Caco-2 (cell line): ENCODE results near the gene DMBT1. TPM values are rescaled to one million over a fixed set of nuclear protein-coding genes. Genes with fewer than 3 reads are reported as not detected.
"Not testable (repeated sequence)": the region's sequence is repeated elsewhere in the genome, so short reads cannot be mapped to it uniquely, and the experiment has no call there.

Experiments
- BruUV-seq: library from RNA; stranded (reverse); fragments of 400-500 nt; replicated peaks from 2 replicates; lab custom pipeline; 2021; lab: Mats Ljungman, UMichigan
- CTCF ChIA-PET: fragments of 300-600 bp; sonication (Branson Sonifier 250); formaldehyde crosslinking; loops from one replicate; lab custom pipeline; 2022; ENCODE audit warnings: antibody characterized with exemption; lab: Charles Lee
- POLR2A ChIA-PET: fragments of 300-600 bp; sonication (Branson Sonifier 250); formaldehyde crosslinking; loops from one replicate; lab custom pipeline; 2022; ENCODE audit warnings: antibody characterized with exemption; lab: Charles Lee
- DNase-seq, 2 experiments: peaks; one replicate each; pipeline versions ENCODE4 v3.0.0 to v3.0.0-alpha.2; 2020 to 2022
- H3K27me3 ChIP-seq: replicated peaks from 2 replicates; pipeline ENCODE4 v1.6.0; 2011; ENCODE audit warnings: low read length; ENCODE audit not compliant: control insufficient read depth, insufficient read depth
- H3K36me3 ChIP-seq: 2 replicates; pipeline ENCODE4 v1.5.1; 2011; ENCODE audit warnings: low read length; ENCODE audit not compliant: control insufficient read depth, insufficient read depth
- H3K4me1 ChIP-seq: fragments of 250-450 bp; sonication (Bioruptor Pico); 2 replicates; pipeline ENCODE4 v1.5.1; 2020; ENCODE audit warnings: mild to moderate bottlenecking
- H3K4me3 ChIP-seq: 2 replicates; pipeline ENCODE4 v1.5.1; 2011; ENCODE audit warnings: low read depth, mild to moderate bottlenecking, control low read depth, low read length
- H3K9me3 ChIP-seq: fragments of 250-450 bp; sonication (Bioruptor Pico); 2 replicates; pipeline ENCODE4 v1.5.1; 2020; ENCODE audit warnings: mild to moderate bottlenecking, moderate library complexity
- H3K27ac Mint-ChIP-seq: one replicate; pipeline ENCODE4 v1.8.0; 2022; ENCODE audit warnings: mixed read lengths; ENCODE audit not compliant: unreplicated experiment
- H3K27me3 Mint-ChIP-seq: one replicate; pipeline ENCODE4 v1.8.0; 2022; ENCODE audit warnings: mixed read lengths; ENCODE audit not compliant: insufficient read depth, unreplicated experiment
- H3K36me3 Mint-ChIP-seq: one replicate; pipeline ENCODE4 v1.8.0; 2022; ENCODE audit warnings: mild to moderate bottlenecking, mixed read lengths; ENCODE audit not compliant: insufficient read depth, unreplicated experiment
- H3K4me1 Mint-ChIP-seq: one replicate; pipeline ENCODE4 v1.8.0; 2022; ENCODE audit warnings: low read depth, mixed read lengths; ENCODE audit not compliant: unreplicated experiment
- H3K4me3 Mint-ChIP-seq: one replicate; pipeline ENCODE4 v1.8.0; 2022; ENCODE audit warnings: mild to moderate bottlenecking, moderate library complexity, mixed read lengths; ENCODE audit not compliant: unreplicated experiment
- H3K9me3 Mint-ChIP-seq: one replicate; pipeline ENCODE4 v1.8.0; 2022; ENCODE audit warnings: mixed read lengths; ENCODE audit not compliant: unreplicated experiment
- intact Hi-C: fragments of 100-400 bp; cut with micrococcal nuclease; formaldehyde crosslinking; loops from one replicate; pipeline ENCODE4 v1.10.0; 2022; ENCODE audit not compliant: unreplicated experiment
- total RNA-seq: library from RNA; stranded (reverse); gene quantifications from 2 replicates; pipeline ENCODE4 v1.2.3, GENCODE V29; 2022
- TF ChIP-seq, protein P1 (sequence below), 2 experiments: fragments of 200-600 bp in 1 of 2; IDR thresholded peaks; 1 replicate in 1 of 2; 2 replicates in 1 of 2; pipeline versions ENCODE4 v1.5.1 to v1.8.0; 2011 to 2022; ENCODE audit warnings: antibody characterized with exemption in 1 of 2, control low read depth in 1 of 2, inconsistent platforms in 1 of 2, low read depth in 1 of 2, low read length in 1 of 2, mild to moderate bottlenecking in 1 of 2, moderate library complexity in 1 of 2; ENCODE audit not compliant: insufficient read depth in 1 of 2, severe bottlenecking in 1 of 2, unreplicated experiment in 1 of 2

Gene DMBT1
- total RNA-seq, 1 experiment from 2014 or later: not detected

- no peaks in the 10 kb centered on the region for H3K4me1 ChIP-seq
- ChIA-PET CTCF (no interaction called here), POLR2A (no interaction called here)
- no peaks in the 10 kb centered on the region for H3K36me3 ChIP-seq
- BruUV-seq: no TSS peak
- Mint-ChIP-seq H3K36me3 (no peaks in the 10 kb centered on the region), H3K27ac (no peak overlapping the region), H3K4me3 (no peak overlapping the region), H3K27me3 (peaks cover 8% of the 10 kb centered on the region), H3K9me3 (no peaks in the 10 kb centered on the region), H3K4me1 (no peaks in the 10 kb centered on the region)
- intact Hi-C loops: no loop called here
- H3K4me3 ChIP-seq: no peak overlapping the region
- no peaks in the 10 kb centered on the region for H3K9me3 ChIP-seq
- H3K27me3 ChIP-seq: no peaks in the 10 kb centered on the region
- TF ChIP-seq, protein P1, sequence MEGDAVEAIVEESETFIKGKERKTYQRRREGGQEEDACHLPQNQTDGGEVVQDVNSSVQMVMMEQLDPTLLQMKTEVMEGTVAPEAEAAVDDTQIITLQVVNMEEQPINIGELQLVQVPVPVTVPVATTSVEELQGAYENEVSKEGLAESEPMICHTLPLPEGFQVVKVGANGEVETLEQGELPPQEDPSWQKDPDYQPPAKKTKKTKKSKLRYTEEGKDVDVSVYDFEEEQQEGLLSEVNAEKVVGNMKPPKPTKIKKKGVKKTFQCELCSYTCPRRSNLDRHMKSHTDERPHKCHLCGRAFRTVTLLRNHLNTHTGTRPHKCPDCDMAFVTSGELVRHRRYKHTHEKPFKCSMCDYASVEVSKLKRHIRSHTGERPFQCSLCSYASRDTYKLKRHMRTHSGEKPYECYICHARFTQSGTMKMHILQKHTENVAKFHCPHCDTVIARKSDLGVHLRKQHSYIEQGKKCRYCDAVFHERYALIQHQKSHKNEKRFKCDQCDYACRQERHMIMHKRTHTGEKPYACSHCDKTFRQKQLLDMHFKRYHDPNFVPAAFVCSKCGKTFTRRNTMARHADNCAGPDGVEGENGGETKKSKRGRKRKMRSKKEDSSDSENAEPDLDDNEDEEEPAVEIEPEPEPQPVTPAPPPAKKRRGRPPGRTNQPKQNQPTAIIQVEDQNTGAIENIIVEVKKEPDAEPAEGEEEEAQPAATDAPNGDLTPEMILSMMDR (IDR thresholded peaks at IDR 0.05; ENCODE audit: insufficient read depth in 1 of 2, low read depth in 1 of 2, low read length in 1 of 2, severe bottlenecking in 1 of 2, unreplicated experiment in 1 of 2): no peak
- no peak for DNase-seq
These were observed 58.1 kb downstream of the DMBT1 start for GRCh38 chr10:122618461-122619165.

GRCh38 chr10:122620961-122621360 is 60.4 kb downstream of the DMBT1 start:
- DNase-seq, intact Hi-C loops, H3K4me1 ChIP-seq, H3K4me1 Mint-ChIP-seq, H3K4me3 ChIP-seq, H3K27me3 Mint-ChIP-seq, CTCF ChIA-PET, H3K9me3 ChIP-seq, BruUV-seq, POLR2A ChIA-PET, H3K36me3 ChIP-seq, H3K4me3 Mint-ChIP-seq, H3K36me3 Mint-ChIP-seq, H3K27ac Mint-ChIP-seq, H3K9me3 Mint-ChIP-seq, H3K27me3 ChIP-seq: not testable (repeated sequence)

DNA sequence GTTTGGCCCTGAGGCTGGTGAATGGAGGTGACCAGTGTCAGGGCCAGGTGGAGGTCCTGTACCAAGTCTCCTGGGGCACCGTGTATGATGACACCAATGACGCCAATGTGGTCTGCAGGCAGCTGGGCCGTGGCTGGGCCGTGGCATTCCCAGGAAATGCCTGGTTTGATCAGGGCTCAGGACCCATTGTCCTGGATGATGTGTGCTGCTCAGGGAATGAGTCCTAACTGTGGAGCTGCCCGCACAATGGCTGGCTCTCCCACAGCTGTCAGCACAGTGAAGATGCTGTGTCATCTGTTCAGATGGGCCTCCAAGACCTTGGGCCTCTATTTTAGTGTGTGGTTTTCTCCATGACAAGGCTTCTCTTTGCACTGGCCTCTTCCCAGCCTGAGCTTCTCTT is 64.0 kb downstream of the DMBT1 start:
- BruUV-seq: no TSS peak
- CTCF ChIA-PET: interaction anchor here (0.7 kb wide), 1 partner anchor 59 kb away, joined by 3 read pairs; no protein-coding TSS in a partner anchor
- POLR2A ChIA-PET: no interaction called here

More for the DNA sequence above, 64.0 kb downstream of the DMBT1 start:
- intact Hi-C loops: no loop called here
- no peak for DNase-seq
- Mint-ChIP-seq H3K27me3 (peaks cover 11% of the 10 kb centered on the region), H3K4me3 (no peak overlapping the region), H3K4me1 (no peaks in the 10 kb centered on the region), H3K9me3 (no peaks in the 10 kb centered on the region), H3K27ac (no peak overlapping the region), H3K36me3 (no peaks in the 10 kb centered on the region)
- Histone ChIP-seq H3K4me1 (no peaks in the 10 kb centered on the region), H3K36me3 (no peaks in the 10 kb centered on the region), H3K4me3 (no peak overlapping the region), H3K27me3 (no peaks in the 10 kb centered on the region), H3K9me3 (no peaks in the 10 kb centered on the region)
- TF ChIP-seq, protein P1 (IDR thresholded peaks at IDR 0.05; ENCODE audit: insufficient read depth in 1 of 2, low read depth in 1 of 2, low read length in 1 of 2, severe bottlenecking in 1 of 2, unreplicated experiment in 1 of 2): no peak
